PC-3 (cell line): ENCODE measurements around the gene PTPRH. TPM values are rescaled to one million over a fixed set of nuclear protein-coding genes. Genes with fewer than 3 reads are reported as not detected.

ENCODE experiments used
- ATAC-seq: fragments of 200-7000 bp; cut with Tn5 transposase; 2 replicates; pipeline ENCODE4 v1.9.1; 2020; ENCODE audit warnings: mild to moderate bottlenecking, moderate library complexity
- Bru-seq: library from RNA; stranded (reverse); fragments of 400-500 nt; gene quantifications from one replicate; lab custom pipeline; 2021; lab: Mats Ljungman, UMichigan
- BruChase-seq, 2 experiments: library from RNA; stranded (reverse); fragments of 400-500 nt; gene quantifications; one replicate each; lab custom pipeline; 2021; lab: Mats Ljungman, UMichigan
- BruUV-seq: library from RNA; stranded (reverse); fragments of 400-500 nt; replicated peaks from 2 replicates; lab custom pipeline; 2021; lab: Mats Ljungman, UMichigan
- CTCF ChIA-PET: fragments of 300-600 bp; sonication (Branson Sonifier 250); formaldehyde crosslinking; loops from one replicate; lab custom pipeline; 2022; ENCODE audit warnings: antibody characterized with exemption; lab: Charles Lee
- POLR2A ChIA-PET: fragments of 300-600 bp; sonication (Branson Sonifier 250); formaldehyde crosslinking; loops from one replicate; lab custom pipeline; 2022; ENCODE audit warnings: antibody characterized with exemption; ENCODE audit not compliant: unreplicated experiment; lab: Charles Lee
- DNase-seq: peaks from one replicate; pipeline ENCODE4 v3.0.0-alpha.2; 2015
- H2AFZ ChIP-seq: fragments of 300-600 bp; sonication (generic); 2 replicates; pipeline ENCODE4 v1.6.0; 2016; ENCODE audit warnings: antibody characterized with exemption, low read length
- H3F3A ChIP-seq: fragments of 300-600 bp; sonication (generic); one replicate; pipeline ENCODE4 v1.6.0; 2017; ENCODE audit warnings: antibody characterized with exemption, low read length, control low read depth, mild to moderate bottlenecking; ENCODE audit not compliant: unreplicated experiment
- H3K27ac ChIP-seq: fragments of 300-600 bp; sonication (generic); 2 replicates; pipeline ENCODE4 v1.5.1; 2016; ENCODE audit warnings: mild to moderate bottlenecking, low read length
- H3K27me3 ChIP-seq: fragments of 300-600 bp; sonication (generic); 2 replicates; pipeline ENCODE4 v1.6.1; 2016; ENCODE audit warnings: low read length, mixed read lengths
- H3K36me3 ChIP-seq: fragments of 300-600 bp; sonication (generic); 2 replicates; pipeline ENCODE4 v1.6.1; 2016; ENCODE audit warnings: low read depth, mixed run types, low read length, mixed read lengths
- H3K4me1 ChIP-seq: fragments of 300-600 bp; sonication (generic); 2 replicates; pipeline ENCODE4 v1.5.1; 2016; ENCODE audit warnings: low read length; ENCODE audit not compliant: insufficient read depth
- H3K4me2 ChIP-seq: fragments of 300-600 bp; sonication (generic); 2 replicates; pipeline ENCODE4 v1.6.0; 2016; ENCODE audit warnings: low read length
- H3K4me3 ChIP-seq: fragments of 300-600 bp; sonication (generic); 2 replicates; pipeline ENCODE4 v1.5.1; 2016; ENCODE audit warnings: mild to moderate bottlenecking, low read length, mixed read lengths
- H3K79me2 ChIP-seq: fragments of 300-600 bp; sonication (generic); 2 replicates; pipeline ENCODE4 v1.6.1; 2017; ENCODE audit warnings: low read length, mixed read lengths
- H3K9ac ChIP-seq: fragments of 300-600 bp; sonication (generic); 2 replicates; pipeline ENCODE4 v1.6.0; 2016; ENCODE audit warnings: mild to moderate bottlenecking, low read length
- H3K9me2 ChIP-seq: fragments of 300-600 bp; sonication (generic); replicated peaks from 2 replicates; pipeline ENCODE4 v1.6.1; 2016; ENCODE audit warnings: mixed run types, low read length, mixed read lengths
- H3K9me3 ChIP-seq: fragments of 300-600 bp; sonication (generic); 2 replicates; pipeline ENCODE4 v1.6.1; 2016; ENCODE audit warnings: low read length, mixed read lengths
- H4K20me1 ChIP-seq: fragments of 300-600 bp; sonication (generic); 2 replicates; pipeline ENCODE4 v1.6.1; 2016; ENCODE audit warnings: low read length, mixed read lengths
- EZH2 ChIP-seq: fragments of 300-600 bp; sonication (generic); IDR thresholded peaks from one replicate; pipeline ENCODE4 v1.6.1; 2017; ENCODE audit warnings: antibody characterized with exemption, mild to moderate bottlenecking, low read length; ENCODE audit not compliant: unreplicated experiment
- EZH2phosphoT487 ChIP-seq: fragments of 300-600 bp; sonication (generic); IDR thresholded peaks from 2 replicates; pipeline ENCODE4 v1.6.1; 2018; ENCODE audit warnings: mild to moderate bottlenecking, antibody characterized with exemption, low read length, borderline replicate concordance
- intact Hi-C: fragments of 100-400 bp; cut with micrococcal nuclease; formaldehyde crosslinking; loops from 2 replicates; pipeline ENCODE4 v1.9.0; 2023
- long read RNA-seq: library from polyadenylated mRNA; unstranded; transcript quantifications from one replicate; pipeline ENCODE4 v2.0.0, GENCODE V29; 2021; ENCODE audit not compliant: unreplicated experiment
- total RNA-seq: library from RNA; depleted of rRNA; stranded (reverse); fragments of >200 nt; gene quantifications from 2 replicates; pipeline ENCODE4 v1.2.3, GENCODE V29; 2014; rRNA removed
- TF ChIP-seq, protein P1 (sequence below): fragments of 300-600 bp; sonication (generic); conservative IDR thresholded peaks from 2 replicates; pipeline ENCODE4 v1.5.1; 2017; ENCODE audit warnings: antibody characterized with exemption, low read depth, mild to moderate bottlenecking, low read length

Gene PTPRH, protein sequence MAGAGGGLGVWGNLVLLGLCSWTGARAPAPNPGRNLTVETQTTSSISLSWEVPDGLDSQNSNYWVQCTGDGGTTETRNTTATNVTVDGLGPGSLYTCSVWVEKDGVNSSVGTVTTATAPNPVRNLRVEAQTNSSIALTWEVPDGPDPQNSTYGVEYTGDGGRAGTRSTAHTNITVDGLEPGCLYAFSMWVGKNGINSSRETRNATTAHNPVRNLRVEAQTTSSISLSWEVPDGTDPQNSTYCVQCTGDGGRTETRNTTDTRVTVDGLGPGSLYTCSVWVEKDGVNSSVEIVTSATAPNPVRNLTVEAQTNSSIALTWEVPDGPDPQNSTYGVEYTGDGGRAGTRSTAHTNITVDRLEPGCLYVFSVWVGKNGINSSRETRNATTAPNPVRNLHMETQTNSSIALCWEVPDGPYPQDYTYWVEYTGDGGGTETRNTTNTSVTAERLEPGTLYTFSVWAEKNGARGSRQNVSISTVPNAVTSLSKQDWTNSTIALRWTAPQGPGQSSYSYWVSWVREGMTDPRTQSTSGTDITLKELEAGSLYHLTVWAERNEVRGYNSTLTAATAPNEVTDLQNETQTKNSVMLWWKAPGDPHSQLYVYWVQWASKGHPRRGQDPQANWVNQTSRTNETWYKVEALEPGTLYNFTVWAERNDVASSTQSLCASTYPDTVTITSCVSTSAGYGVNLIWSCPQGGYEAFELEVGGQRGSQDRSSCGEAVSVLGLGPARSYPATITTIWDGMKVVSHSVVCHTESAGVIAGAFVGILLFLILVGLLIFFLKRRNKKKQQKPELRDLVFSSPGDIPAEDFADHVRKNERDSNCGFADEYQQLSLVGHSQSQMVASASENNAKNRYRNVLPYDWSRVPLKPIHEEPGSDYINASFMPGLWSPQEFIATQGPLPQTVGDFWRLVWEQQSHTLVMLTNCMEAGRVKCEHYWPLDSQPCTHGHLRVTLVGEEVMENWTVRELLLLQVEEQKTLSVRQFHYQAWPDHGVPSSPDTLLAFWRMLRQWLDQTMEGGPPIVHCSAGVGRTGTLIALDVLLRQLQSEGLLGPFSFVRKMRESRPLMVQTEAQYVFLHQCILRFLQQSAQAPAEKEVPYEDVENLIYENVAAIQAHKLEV
- total RNA-seq (8.1 and 10.9 TPM in 2 replicates), Bru-seq, nascent RNA (percentile 70 among the genes with signal in this experiment), BruChase-seq, experiment 1, labeled RNA remaining after a 6-hour chase (percentile 79 among the genes with signal in this experiment), BruChase-seq, experiment 2, labeled RNA remaining after a 2-hour chase (percentile 68 among the genes with signal in this experiment)
- long read RNA-seq, partial matches to known transcripts: 14 of 31 reads
- long read RNA-seq, other reads (novel, unspliced or antisense): 16 of 31 reads

DNA sequence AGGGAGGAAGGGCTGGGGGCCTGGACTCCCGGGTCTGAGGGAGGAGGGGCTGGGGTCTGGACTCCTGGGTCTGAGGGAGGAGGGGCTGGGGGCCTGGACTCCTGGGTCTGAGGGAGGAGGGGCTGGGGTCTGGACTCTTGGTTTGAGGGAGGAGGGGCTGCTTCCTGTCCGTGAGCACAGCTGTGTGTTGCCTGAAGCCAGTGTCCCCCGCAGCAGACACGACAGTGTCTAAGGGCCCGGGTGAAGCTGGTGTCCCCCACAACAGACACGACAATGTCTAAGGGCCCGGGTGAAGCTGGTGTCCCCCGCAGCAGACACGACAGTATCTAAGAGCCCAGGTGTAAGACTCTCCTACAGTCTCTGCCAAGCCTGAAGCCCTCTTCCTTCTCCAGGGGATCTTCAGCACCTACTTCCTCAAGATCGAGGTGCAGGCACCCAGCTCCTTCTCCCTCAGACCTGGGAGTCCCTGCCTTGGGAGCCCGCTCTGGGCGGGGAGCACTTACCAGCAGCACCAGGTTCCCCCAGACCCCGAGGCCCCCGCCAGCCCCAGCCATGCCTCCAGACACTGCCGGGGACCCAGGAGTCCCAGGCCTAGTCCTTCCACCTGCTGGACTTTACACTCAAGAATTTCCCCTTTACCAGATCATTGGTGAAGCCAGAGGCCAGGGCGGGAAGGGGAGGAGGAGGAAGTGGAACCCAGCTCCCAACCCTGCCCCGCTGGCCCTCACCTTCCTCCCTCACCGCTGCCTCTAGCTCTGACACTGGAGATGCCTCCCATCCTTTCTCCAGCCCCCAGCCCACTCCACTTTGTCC is at the start of gene PTPRH:
Gene PTPRH (minus strand): TSS at position 622 of the 813 bp plus-strand sequence. CDS start 68 bp downstream, at position 554.
- no peaks in the 10 kb centered on the region for H3K9me3 ChIP-seq
- H2AFZ ChIP-seq: no peak within 1 kb of the TSS
- H4K20me1 ChIP-seq: no peaks in the 10 kb centered on the region
- peak; percentile 55 for DNase-seq
- peak within 1 kb of the TSS; percentile 76 for H3K9ac ChIP-seq
- POLR2A ChIA-PET: interaction anchor here (0.6 kb wide), 3 partner anchors 16 to 445 kb away, joined by 3 to 9 read pairs (median 5); no protein-coding TSS in a partner anchor
- peaks cover 37% of the 10 kb centered on the region for H3K4me1 ChIP-seq
- peak within 1 kb of the TSS; percentile 93 for H3K27ac ChIP-seq
- H3K36me3 ChIP-seq: no peaks in the 10 kb centered on the region
- CTCF ChIA-PET: no interaction called here
- H3K4me2 ChIP-seq: peak within 1 kb of the TSS; percentile 39
- H3K79me2 ChIP-seq: no peaks in the 10 kb centered on the region
- ATAC-seq: peak; percentile 25
- peaks cover 8% of the 10 kb centered on the region for H3F3A ChIP-seq
- BruUV-seq: no TSS peak
- no peaks in the 10 kb centered on the region for H3K27me3 ChIP-seq
- TF ChIP-seq EZH2phosphoT487 (no peak), EZH2 (no peak)
- TF ChIP-seq, protein P1, sequence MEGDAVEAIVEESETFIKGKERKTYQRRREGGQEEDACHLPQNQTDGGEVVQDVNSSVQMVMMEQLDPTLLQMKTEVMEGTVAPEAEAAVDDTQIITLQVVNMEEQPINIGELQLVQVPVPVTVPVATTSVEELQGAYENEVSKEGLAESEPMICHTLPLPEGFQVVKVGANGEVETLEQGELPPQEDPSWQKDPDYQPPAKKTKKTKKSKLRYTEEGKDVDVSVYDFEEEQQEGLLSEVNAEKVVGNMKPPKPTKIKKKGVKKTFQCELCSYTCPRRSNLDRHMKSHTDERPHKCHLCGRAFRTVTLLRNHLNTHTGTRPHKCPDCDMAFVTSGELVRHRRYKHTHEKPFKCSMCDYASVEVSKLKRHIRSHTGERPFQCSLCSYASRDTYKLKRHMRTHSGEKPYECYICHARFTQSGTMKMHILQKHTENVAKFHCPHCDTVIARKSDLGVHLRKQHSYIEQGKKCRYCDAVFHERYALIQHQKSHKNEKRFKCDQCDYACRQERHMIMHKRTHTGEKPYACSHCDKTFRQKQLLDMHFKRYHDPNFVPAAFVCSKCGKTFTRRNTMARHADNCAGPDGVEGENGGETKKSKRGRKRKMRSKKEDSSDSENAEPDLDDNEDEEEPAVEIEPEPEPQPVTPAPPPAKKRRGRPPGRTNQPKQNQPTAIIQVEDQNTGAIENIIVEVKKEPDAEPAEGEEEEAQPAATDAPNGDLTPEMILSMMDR: no peak
- H3K9me2 ChIP-seq: no peaks in the 10 kb centered on the region
- intact Hi-C loops: no loop called here
- H3K4me3 ChIP-seq: no peak within 1 kb of the TSS

DNA sequence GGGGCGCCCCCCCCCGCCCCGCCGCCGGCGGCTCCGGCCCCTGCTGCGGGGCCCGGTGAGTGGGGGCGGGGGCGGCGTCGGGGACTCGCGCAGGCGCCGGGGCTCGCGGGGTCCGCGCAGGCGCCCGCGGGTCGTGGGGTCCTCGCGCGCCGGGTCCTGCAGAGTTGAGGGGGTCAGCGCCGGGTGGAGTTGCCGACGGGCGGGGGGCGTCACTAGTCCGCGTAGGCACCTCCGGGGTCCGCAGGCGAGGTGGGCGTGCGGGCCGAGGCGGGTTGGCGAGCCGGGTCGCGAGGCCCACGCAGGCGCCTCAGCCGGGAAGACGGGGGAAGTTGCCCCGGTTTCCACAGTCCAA is 49.2 kb upstream of the PTPRH start:
- Histone ChIP-seq H3F3A (peaks cover 8% of the 10 kb centered on the region), H4K20me1 (peaks cover 36% of the 10 kb centered on the region), H3K4me2 (peak overlapping the region; percentile 92), H2AFZ (peak overlapping the region; percentile 49; the same call in 1 of the 2 replicates), H3K27ac (peak overlapping the region; percentile 61), H3K9me3 (no peaks in the 10 kb centered on the region), H3K36me3 (no peaks in the 10 kb centered on the region), H3K27me3 (no peaks in the 10 kb centered on the region), H3K9ac (peak overlapping the region; percentile 97), H3K9me2 (no peaks in the 10 kb centered on the region), H3K79me2 (peaks cover 56% of the 10 kb centered on the region), H3K4me1 (peaks cover 45% of the 10 kb centered on the region), H3K4me3 (peak overlapping the region; percentile 95)
- peak; percentile 2 for ATAC-seq
- BruUV-seq: no TSS peak
- ChIA-PET CTCF (interaction anchor here (0.6 kb wide), 1 partner anchor 117 kb away, joined by 9 read pairs; no protein-coding TSS in a partner anchor), POLR2A (interaction anchor here (0.6 to 1.3 kb wide), 4 partner anchors 22 to 145 kb away, joined by 3 to 10 read pairs (median 6); partner anchors contain the start of genes HSPBP1 and KMT5C)
- intact Hi-C loops: loop anchor here (5.0 kb wide), 1 partner anchor 91 kb away; the partner anchor contains the start of gene DNAAF3
- no peak for TF ChIP-seq EZH2phosphoT487
- TF ChIP-seq, protein P1: no peak
- no peak for TF ChIP-seq EZH2
- DNase-seq: no peak
